HEK293 (cell line): ENCODE measurements around the gene CYRIA.

Source experiments
- CTCF ChIA-PET: fragments of 350-600 bp; formaldehyde crosslinking; extraction: SDS; loops from one replicate; lab custom pipeline; 2021; ENCODE audit warnings: antibody characterized with exemption; lab: Yijun Ruan, JAX
- POLR2A ChIA-PET: fragments of 300-600 bp; formaldehyde crosslinking; extraction: SDS; loops from one replicate; lab custom pipeline; 2020; ENCODE audit warnings: antibody characterized with exemption, inconsistent platforms; lab: Yijun Ruan, JAX
- H3K27ac ChIP-seq: fragments of 200-500 bp; sonication (Bioruptor generic); 2 replicates; pipeline ENCODE4 v1.5.1; 2014; ENCODE audit warnings: low read depth, low read length, control low read depth, inconsistent platforms; ENCODE audit errors: extremely low read depth
- H3K36me3 ChIP-seq, 2 experiments: fragments of 200-500 bp in 1 of 2; sonication (Bioruptor generic) in 1 of 2; 1 replicate in 1 of 2; 2 replicates in 1 of 2; pipeline ENCODE4 v1.5.1; 2014 to 2017; ENCODE audit warnings: inconsistent platforms in 2 of 2, low read length in 2 of 2; ENCODE audit not compliant: control insufficient read depth in 2 of 2, insufficient read depth in 1 of 2
- H3K4me1 ChIP-seq: fragments of 200-500 bp; sonication (Bioruptor generic); 2 replicates; pipeline ENCODE4 v1.5.1; 2014; ENCODE audit warnings: mild to moderate bottlenecking, low read length, inconsistent platforms; ENCODE audit not compliant: control insufficient read depth, insufficient read depth
- H3K4me3 ChIP-seq: 2 replicates; pipeline ENCODE4 v1.5.1; 2011; ENCODE audit warnings: low read depth, mild to moderate bottlenecking, control low read depth, low read length, moderate library complexity
- H3K9me3 ChIP-seq: fragments of 200-500 bp; sonication (Bioruptor generic); 2 replicates; pipeline ENCODE4 v1.5.1; 2014; ENCODE audit warnings: low read depth, low read length, inconsistent platforms; ENCODE audit not compliant: control insufficient read depth, insufficient read depth
- EGR2 ChIP-seq: fragments of 450-650 bp; formaldehyde crosslinking; IDR thresholded peaks from 2 replicates; pipeline ENCODE4 v1.5.1; 2016; ENCODE audit warnings: low read depth, missing biosample characterization, missing genetic modification characterization
- GLIS1 ChIP-seq: fragments of 450-650 bp; formaldehyde crosslinking; IDR thresholded peaks from 2 replicates; pipeline ENCODE4 v1.5.1; 2016; ENCODE audit warnings: missing biosample characterization, missing genetic modification characterization
- HOXC10 ChIP-seq: sonication (generic); formaldehyde crosslinking; IDR thresholded peaks from 2 replicates; pipeline ENCODE4 v1.8.1; 2023; ENCODE audit warnings: mild to moderate bottlenecking, missing genetic modification reagents
- IKZF3 ChIP-seq: fragments of 450-650 bp; IDR thresholded peaks from 2 replicates; pipeline ENCODE4 v1.5.0; 2018; ENCODE audit warnings: missing biosample characterization, mild to moderate bottlenecking, missing genetic modification characterization, moderate library complexity
- KLF7 ChIP-seq: fragments of 450-650 bp; formaldehyde crosslinking; IDR thresholded peaks from 2 replicates; pipeline ENCODE4 v1.5.1; 2016; ENCODE audit warnings: missing biosample characterization, missing genetic modification characterization, borderline replicate concordance
- ZEB2 ChIP-seq: fragments of 450-650 bp; formaldehyde crosslinking; IDR thresholded peaks from 2 replicates; pipeline ENCODE4 v1.5.1; 2016; ENCODE audit warnings: missing biosample characterization, missing genetic modification characterization
- ZNF10 ChIP-seq: fragments of 450-650 bp; formaldehyde crosslinking; IDR thresholded peaks from 2 replicates; pipeline ENCODE4 v1.5.1; 2017; ENCODE audit warnings: missing biosample characterization, missing genetic modification characterization
- ZNF24 ChIP-seq: fragments of 450-650 bp; formaldehyde crosslinking; IDR thresholded peaks from 2 replicates; pipeline ENCODE4 v1.5.1; 2016; ENCODE audit warnings: missing biosample characterization, missing genetic modification characterization
- ZNF311 ChIP-seq: fragments of 450-650 bp; formaldehyde crosslinking; IDR thresholded peaks from 2 replicates; pipeline ENCODE4 v1.5.1; 2017; ENCODE audit warnings: missing biosample characterization, missing genetic modification characterization, borderline replicate concordance
- ZNF514 ChIP-seq: fragments of 450-650 bp; formaldehyde crosslinking; IDR thresholded peaks from 2 replicates; pipeline ENCODE4 v1.5.1; 2016; ENCODE audit warnings: missing biosample characterization, missing genetic modification characterization
- ZNF747 ChIP-seq: fragments of 450-650 bp; formaldehyde crosslinking; IDR thresholded peaks from 2 replicates; pipeline ENCODE4 v1.5.1; 2016; ENCODE audit warnings: missing biosample characterization, missing genetic modification characterization
- ZNF791 ChIP-seq: fragments of 450-650 bp; formaldehyde crosslinking; IDR thresholded peaks from 2 replicates; pipeline ENCODE4 v1.5.1; 2016; ENCODE audit warnings: missing biosample characterization, missing genetic modification characterization
- TF ChIP-seq, protein P1 (sequence below): fragments of 450-650 bp; formaldehyde crosslinking; IDR thresholded peaks from 2 replicates; pipeline ENCODE4 v1.5.1; 2016; ENCODE audit warnings: missing biosample characterization, missing genetic modification characterization
- TF ChIP-seq, protein P2 (sequence below): fragments of 450-650 bp; IDR thresholded peaks from 2 replicates; pipeline ENCODE4 v1.5.1; 2018; ENCODE audit warnings: missing biosample characterization, mild to moderate bottlenecking, missing genetic modification characterization
- TF ChIP-seq, protein P3 (sequence below): fragments of 450-650 bp; formaldehyde crosslinking; IDR thresholded peaks from 2 replicates; pipeline ENCODE4 v1.5.1; 2016; ENCODE audit warnings: missing biosample characterization, missing genetic modification characterization
- TF ChIP-seq, protein P4 (sequence below): fragments of 450-650 bp; formaldehyde crosslinking; IDR thresholded peaks from 2 replicates; pipeline ENCODE4 v1.5.1; 2016; ENCODE audit warnings: missing biosample characterization, missing genetic modification characterization
- TF ChIP-seq, protein P5 (sequence below): fragments of 450-650 bp; formaldehyde crosslinking; IDR thresholded peaks from 2 replicates; pipeline ENCODE4 v1.5.1; 2016; ENCODE audit warnings: missing biosample characterization, missing genetic modification characterization
- TF ChIP-seq, protein P6 (sequence below): fragments of 450-650 bp; formaldehyde crosslinking; IDR thresholded peaks from 2 replicates; pipeline ENCODE4 v1.5.1; 2017; ENCODE audit warnings: missing biosample characterization, missing genetic modification characterization
- TF ChIP-seq, protein P7 (sequence below): fragments of 450-650 bp; formaldehyde crosslinking; IDR thresholded peaks from 2 replicates; pipeline ENCODE4 v1.5.1; 2016; ENCODE audit warnings: missing biosample characterization, missing genetic modification characterization

Gene CYRIA

DNA sequence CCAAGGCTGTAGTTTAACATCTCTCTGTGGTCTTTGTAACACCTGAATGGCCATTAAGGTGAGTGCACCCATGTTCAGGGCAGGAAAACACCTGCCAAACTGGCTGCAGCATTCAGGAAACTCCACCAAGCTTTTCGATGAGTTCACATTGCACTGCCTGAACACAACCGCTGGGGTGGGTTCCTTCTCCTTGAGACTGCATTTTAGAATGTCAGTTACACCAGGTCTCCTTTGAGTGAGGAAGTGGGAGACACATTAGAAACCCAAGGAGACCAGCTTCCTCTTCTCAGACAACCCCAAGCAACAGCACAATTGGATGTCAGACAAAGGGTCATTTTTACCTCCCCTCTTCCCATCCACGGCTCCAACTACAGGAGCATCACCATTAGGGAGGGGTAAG is 35.2 kb downstream of the CYRIA start (continued):
- TF ChIP-seq, protein P1, sequence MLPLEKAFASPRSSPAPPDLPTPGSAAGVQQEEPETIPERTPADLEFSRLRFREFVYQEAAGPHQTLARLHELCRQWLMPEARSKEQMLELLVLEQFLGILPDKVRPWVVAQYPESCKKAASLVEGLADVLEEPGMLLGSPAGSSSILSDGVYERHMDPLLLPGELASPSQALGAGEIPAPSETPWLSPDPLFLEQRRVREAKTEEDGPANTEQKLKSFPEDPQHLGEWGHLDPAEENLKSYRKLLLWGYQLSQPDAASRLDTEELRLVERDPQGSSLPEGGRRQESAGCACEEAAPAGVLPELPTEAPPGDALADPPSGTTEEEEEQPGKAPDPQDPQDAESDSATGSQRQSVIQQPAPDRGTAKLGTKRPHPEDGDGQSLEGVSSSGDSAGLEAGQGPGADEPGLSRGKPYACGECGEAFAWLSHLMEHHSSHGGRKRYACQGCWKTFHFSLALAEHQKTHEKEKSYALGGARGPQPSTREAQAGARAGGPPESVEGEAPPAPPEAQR (tag by site-specific recombination): no peak
- TF ChIP-seq, protein P2, sequence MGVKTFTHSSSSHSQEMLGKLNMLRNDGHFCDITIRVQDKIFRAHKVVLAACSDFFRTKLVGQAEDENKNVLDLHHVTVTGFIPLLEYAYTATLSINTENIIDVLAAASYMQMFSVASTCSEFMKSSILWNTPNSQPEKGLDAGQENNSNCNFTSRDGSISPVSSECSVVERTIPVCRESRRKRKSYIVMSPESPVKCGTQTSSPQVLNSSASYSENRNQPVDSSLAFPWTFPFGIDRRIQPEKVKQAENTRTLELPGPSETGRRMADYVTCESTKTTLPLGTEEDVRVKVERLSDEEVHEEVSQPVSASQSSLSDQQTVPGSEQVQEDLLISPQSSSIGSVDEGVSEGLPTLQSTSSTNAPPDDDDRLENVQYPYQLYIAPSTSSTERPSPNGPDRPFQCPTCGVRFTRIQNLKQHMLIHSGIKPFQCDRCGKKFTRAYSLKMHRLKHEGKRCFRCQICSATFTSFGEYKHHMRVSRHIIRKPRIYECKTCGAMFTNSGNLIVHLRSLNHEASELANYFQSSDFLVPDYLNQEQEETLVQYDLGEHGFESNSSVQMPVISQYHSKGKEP (tag by site-specific recombination): no peak
- no peak for TF ChIP-seq GLIS1 (tag by site-specific recombination)
- TF ChIP-seq HOXC10 (CRISPR knock-in tag): no peak

DNA sequence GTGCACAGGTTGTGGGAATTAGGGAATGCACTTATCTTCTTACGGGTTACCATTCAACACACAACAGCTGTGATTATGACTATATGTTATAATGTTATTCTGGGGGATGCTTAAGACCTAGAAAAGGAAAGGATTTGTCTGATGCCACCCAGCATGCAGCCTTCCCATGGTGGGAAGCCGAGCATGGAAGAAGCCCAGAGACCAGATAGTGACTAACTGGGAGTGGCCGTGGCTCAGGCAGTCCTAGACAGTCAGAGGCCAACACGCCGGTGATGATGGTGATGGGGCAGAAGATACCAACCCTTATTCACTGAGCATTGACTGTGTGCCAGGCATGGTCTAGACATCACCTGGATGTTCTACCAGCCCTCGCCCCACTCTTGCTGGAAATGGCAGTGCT is 35.9 kb downstream of the CYRIA start:
- no peak overlapping the region for H3K4me3 ChIP-seq
- ChIA-PET CTCF (interaction anchor here (0.8 to 1.3 kb wide), 3 partner anchors 12 to 143 kb away, joined by 3 to 7 read pairs (median 4); no protein-coding TSS in a partner anchor), POLR2A (no interaction called here)
- no peaks in the 10 kb centered on the region for H3K4me1 ChIP-seq
- no peaks in the 10 kb centered on the region for H3K36me3 ChIP-seq
- no peak overlapping the region for H3K27ac ChIP-seq
- no peaks in the 10 kb centered on the region for H3K9me3 ChIP-seq
- TF ChIP-seq, protein P3, sequence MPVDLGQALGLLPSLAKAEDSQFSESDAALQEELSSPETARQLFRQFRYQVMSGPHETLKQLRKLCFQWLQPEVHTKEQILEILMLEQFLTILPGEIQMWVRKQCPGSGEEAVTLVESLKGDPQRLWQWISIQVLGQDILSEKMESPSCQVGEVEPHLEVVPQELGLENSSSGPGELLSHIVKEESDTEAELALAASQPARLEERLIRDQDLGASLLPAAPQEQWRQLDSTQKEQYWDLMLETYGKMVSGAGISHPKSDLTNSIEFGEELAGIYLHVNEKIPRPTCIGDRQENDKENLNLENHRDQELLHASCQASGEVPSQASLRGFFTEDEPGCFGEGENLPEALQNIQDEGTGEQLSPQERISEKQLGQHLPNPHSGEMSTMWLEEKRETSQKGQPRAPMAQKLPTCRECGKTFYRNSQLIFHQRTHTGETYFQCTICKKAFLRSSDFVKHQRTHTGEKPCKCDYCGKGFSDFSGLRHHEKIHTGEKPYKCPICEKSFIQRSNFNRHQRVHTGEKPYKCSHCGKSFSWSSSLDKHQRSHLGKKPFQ (tag by site-specific recombination): no peak
- TF ChIP-seq ZNF747 (tag by site-specific recombination): no peak
- TF ChIP-seq EGR2 (tag by site-specific recombination): no peak
- TF ChIP-seq KLF7 (tag by site-specific recombination): no peak
- no peak for TF ChIP-seq IKZF3
- no peak for TF ChIP-seq ZNF24
- TF ChIP-seq ZNF791 (tag by site-specific recombination): no peak
- no peak for TF ChIP-seq ZNF10 (tag by site-specific recombination)
- no peak for TF ChIP-seq ZEB2 (tag by site-specific recombination)
- TF ChIP-seq, protein P4, sequence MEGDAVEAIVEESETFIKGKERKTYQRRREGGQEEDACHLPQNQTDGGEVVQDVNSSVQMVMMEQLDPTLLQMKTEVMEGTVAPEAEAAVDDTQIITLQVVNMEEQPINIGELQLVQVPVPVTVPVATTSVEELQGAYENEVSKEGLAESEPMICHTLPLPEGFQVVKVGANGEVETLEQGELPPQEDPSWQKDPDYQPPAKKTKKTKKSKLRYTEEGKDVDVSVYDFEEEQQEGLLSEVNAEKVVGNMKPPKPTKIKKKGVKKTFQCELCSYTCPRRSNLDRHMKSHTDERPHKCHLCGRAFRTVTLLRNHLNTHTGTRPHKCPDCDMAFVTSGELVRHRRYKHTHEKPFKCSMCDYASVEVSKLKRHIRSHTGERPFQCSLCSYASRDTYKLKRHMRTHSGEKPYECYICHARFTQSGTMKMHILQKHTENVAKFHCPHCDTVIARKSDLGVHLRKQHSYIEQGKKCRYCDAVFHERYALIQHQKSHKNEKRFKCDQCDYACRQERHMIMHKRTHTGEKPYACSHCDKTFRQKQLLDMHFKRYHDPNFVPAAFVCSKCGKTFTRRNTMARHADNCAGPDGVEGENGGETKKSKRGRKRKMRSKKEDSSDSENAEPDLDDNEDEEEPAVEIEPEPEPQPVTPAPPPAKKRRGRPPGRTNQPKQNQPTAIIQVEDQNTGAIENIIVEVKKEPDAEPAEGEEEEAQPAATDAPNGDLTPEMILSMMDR (tag by site-specific recombination): no peak
- TF ChIP-seq, protein P5, sequence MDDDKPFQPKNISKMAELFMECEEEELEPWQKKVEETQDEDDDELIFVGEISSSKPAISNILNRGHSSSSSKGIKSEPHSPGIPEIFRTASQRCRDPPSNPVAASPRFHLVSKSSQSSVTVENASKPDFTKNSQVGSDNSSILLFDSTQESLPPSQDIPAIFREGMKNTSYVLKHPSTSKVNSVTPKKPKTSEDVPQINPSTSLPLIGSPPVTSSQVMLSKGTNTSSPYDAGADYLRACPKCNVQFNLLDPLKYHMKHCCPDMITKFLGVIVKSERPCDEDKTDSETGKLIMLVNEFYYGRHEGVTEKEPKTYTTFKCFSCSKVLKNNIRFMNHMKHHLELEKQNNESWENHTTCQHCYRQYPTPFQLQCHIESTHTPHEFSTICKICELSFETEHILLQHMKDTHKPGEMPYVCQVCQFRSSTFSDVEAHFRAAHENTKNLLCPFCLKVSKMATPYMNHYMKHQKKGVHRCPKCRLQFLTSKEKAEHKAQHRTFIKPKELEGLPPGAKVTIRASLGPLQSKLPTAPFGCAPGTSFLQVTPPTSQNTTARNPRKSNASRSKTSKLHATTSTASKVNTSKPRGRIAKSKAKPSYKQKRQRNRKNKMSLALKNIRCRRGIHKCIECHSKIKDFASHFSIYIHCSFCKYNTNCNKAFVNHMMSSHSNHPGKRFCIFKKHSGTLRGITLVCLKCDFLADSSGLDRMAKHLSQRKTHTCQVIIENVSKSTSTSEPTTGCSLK (tag by site-specific recombination): no peak
- TF ChIP-seq ZNF514 (tag by site-specific recombination): no peak
- TF ChIP-seq, protein P6, sequence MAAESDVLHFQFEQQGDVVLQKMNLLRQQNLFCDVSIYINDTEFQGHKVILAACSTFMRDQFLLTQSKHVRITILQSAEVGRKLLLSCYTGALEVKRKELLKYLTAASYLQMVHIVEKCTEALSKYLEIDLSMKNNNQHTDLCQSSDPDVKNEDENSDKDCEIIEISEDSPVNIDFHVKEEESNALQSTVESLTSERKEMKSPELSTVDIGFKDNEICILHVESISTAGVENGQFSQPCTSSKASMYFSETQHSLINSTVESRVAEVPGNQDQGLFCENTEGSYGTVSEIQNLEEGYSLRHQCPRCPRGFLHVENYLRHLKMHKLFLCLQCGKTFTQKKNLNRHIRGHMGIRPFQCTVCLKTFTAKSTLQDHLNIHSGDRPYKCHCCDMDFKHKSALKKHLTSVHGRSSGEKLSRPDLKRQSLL (tag by site-specific recombination): no peak
- TF ChIP-seq, protein P7, sequence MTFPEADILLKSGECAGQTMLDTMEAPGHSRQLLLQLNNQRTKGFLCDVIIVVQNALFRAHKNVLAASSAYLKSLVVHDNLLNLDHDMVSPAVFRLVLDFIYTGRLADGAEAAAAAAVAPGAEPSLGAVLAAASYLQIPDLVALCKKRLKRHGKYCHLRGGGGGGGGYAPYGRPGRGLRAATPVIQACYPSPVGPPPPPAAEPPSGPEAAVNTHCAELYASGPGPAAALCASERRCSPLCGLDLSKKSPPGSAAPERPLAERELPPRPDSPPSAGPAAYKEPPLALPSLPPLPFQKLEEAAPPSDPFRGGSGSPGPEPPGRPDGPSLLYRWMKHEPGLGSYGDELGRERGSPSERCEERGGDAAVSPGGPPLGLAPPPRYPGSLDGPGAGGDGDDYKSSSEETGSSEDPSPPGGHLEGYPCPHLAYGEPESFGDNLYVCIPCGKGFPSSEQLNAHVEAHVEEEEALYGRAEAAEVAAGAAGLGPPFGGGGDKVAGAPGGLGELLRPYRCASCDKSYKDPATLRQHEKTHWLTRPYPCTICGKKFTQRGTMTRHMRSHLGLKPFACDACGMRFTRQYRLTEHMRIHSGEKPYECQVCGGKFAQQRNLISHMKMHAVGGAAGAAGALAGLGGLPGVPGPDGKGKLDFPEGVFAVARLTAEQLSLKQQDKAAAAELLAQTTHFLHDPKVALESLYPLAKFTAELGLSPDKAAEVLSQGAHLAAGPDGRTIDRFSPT (tag by site-specific recombination): no peak
- TF ChIP-seq ZNF311: no peak
- TF ChIP-seq, all 188 proteins: peak for 0
